D721Med (cell line): Measurements from ENCODE around the gene SYNPR.

ENCODE experiments used
- DNase-seq: peaks from one replicate; pipeline ENCODE4 v3.0.0; 2011; ENCODE audit warnings: low spot score; ENCODE audit not compliant: insufficient read length
- FAIRE-seq: peaks from 2 replicates; lab custom pipeline; 2011; peaks lifted over from hg19 to GRCh38; lab: Jason Lieb, UNC
- TF ChIP-seq, protein P1 (sequence below): IDR thresholded peaks from 2 replicates; pipeline ENCODE4 v1.5.1; 2012; ENCODE audit warnings: mild to moderate bottlenecking, control low read depth; ENCODE audit not compliant: insufficient read depth; ENCODE audit errors: missing control alignments

Gene SYNPR

DNA sequence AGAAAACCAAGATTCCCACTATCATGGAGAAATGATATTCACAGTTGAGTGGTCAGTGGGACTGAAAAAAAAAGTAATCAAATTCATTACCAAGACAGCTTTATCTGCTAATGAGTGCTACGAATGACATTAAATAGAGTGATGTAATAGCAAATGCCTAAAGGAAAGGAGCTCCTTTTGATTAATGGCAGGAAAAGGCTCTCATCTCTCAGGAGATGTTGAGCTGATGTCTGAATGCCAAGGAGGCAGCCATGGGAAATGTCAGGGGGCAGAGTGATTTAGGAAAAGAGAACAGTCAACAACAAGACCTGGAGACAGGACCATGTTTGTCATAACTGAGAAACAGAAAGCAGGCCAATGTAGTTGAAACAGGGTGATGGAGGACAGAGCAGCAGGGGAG lies 277.7 kb downstream of the SYNPR start:
- DNase-seq (no peak), FAIRE-seq (no peak)
- TF ChIP-seq, protein P1, sequence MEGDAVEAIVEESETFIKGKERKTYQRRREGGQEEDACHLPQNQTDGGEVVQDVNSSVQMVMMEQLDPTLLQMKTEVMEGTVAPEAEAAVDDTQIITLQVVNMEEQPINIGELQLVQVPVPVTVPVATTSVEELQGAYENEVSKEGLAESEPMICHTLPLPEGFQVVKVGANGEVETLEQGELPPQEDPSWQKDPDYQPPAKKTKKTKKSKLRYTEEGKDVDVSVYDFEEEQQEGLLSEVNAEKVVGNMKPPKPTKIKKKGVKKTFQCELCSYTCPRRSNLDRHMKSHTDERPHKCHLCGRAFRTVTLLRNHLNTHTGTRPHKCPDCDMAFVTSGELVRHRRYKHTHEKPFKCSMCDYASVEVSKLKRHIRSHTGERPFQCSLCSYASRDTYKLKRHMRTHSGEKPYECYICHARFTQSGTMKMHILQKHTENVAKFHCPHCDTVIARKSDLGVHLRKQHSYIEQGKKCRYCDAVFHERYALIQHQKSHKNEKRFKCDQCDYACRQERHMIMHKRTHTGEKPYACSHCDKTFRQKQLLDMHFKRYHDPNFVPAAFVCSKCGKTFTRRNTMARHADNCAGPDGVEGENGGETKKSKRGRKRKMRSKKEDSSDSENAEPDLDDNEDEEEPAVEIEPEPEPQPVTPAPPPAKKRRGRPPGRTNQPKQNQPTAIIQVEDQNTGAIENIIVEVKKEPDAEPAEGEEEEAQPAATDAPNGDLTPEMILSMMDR, result no peak

DNA sequence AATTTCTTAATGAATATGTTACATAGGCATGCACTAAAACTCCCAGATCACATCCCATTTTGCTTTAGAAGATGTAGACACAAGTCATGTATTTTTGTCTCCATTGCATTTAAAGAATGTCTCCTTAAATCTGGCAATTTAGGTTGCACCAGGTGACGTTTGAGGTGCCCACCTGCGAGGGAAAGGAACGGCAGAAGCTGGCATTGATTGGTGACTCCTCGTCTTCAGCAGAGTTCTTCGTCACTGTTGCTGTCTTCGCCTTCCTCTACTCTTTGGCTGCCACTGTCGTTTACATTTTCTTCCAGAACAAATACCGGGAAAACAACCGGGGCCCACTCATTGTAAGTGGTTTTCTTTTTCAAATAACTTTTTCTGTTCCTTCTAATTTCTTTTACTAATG lies 278.3 kb downstream of the SYNPR start:
- FAIRE-seq (no peak), DNase-seq (no peak)
- TF ChIP-seq, protein P1, result no peak

DNA sequence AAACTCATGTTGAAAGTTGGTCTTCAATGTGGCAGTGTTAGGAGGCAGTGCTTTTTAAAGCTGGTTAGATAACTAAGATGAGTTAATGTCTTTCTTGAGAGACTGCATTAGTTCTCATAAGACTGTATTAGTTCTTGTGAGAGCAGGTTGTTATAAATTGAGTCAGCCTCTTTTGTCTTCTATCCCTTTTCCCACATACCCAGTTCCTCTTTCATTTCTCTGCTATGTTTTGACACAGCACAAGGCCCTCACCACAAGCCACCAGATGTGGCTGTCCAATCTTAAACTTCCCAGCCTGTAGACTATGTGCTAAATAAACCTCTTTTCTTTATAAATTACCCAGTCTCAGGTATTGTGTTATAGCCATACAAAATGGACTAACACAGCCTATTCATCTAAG lies 279.8 kb downstream of the SYNPR start:
- FAIRE-seq, result no peak
- TF ChIP-seq, protein P1, result no peak

DNA sequence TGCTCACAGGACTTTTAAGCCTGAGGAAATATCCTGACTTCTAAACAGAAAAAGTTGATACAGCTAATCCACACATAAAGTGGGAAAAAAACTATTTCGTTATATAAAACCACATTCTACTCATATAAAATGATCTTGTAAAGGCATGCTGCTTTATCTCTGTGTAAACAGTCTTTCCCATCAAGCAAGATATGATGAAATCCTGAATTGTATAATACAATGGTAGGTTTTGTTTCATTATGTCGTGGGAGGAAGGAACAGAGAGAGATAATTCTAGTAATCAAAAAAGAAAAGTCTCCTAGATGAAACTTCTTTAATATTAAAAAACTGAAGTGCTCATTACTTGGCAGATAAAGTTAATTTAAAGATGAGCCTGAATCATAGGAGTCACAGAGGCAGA lies 281.8 kb downstream of the SYNPR start:
- no peak for FAIRE-seq
- TF ChIP-seq, protein P1, result no peak
- DNase-seq, result no peak

More for the DNA sequence above, 279.8 kb downstream of the SYNPR start:
- no peak for DNase-seq

DNA sequence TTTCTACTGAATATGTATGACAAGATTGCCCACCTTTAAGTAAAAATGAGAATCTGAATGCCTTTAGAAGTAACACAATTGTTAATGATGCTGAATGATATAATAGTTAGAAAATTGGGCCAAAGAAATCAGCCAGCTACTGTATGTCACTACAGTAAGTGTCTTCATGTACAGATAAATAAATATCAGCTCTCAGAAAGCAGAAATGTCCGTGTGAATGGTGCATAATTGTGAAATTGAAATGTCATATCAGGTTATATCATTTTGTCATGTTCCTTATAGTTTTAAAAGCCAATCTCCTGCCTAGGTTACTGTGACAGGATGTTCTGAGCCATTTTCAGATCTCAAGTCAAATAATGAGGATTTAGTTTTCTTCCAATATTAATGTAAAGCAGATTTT lies 283.8 kb downstream of the SYNPR start:
- FAIRE-seq, result no peak
- TF ChIP-seq, protein P1, result no peak
- no peak for DNase-seq

DNA sequence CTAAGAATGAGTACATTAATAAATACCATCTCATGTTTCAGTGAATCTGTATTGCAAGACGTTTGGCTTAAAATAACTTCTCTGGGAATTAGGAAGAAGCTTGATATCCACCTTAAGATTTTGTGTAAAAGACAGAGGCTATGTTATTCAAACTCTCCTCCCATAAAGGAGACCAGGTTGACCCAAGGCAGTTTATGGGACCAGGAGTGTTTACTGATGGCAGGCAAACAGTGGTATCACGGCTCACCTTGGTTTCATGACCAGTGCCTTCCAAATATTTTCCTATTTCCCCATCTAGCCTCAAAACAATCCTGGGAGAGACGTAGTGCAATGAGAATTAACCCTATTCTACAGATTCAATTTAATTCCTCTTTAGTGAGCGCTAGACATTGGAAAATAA lies 284.2 kb downstream of the SYNPR start:
- no peak for DNase-seq
- TF ChIP-seq, protein P1, result no peak
- no peak for FAIRE-seq

DNA sequence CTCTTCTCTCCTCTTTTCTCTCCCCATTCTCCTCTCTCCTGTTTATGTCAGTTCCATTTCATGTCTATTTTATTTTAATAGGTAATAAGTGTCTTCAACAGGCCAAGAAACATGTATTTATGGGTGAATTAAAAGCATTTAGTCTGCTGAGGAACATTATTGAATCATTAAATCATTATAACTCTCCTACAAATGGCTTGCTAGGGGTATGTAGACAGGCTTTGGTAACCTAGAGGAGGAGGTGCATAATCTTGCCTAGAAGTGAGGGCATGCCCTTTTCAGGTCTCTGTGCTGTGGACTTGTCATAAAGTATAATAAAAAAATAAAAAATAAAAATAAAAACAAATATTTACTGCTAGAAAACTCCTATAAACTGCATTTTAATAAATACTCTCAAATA lies 285.5 kb downstream of the SYNPR start:
- no peak for DNase-seq
- no peak for FAIRE-seq
- TF ChIP-seq, protein P1, result no peak
